NK-92 (cell line): ENCODE results near the gene NEDD4L.

ENCODE experiments used
- DNase-seq: peaks from one replicate; lab custom pipeline; 2025; ENCODE audit not compliant: unreplicated experiment; lab: John Stamatoyannopoulos, UW

NEDD4L gene

DNA sequence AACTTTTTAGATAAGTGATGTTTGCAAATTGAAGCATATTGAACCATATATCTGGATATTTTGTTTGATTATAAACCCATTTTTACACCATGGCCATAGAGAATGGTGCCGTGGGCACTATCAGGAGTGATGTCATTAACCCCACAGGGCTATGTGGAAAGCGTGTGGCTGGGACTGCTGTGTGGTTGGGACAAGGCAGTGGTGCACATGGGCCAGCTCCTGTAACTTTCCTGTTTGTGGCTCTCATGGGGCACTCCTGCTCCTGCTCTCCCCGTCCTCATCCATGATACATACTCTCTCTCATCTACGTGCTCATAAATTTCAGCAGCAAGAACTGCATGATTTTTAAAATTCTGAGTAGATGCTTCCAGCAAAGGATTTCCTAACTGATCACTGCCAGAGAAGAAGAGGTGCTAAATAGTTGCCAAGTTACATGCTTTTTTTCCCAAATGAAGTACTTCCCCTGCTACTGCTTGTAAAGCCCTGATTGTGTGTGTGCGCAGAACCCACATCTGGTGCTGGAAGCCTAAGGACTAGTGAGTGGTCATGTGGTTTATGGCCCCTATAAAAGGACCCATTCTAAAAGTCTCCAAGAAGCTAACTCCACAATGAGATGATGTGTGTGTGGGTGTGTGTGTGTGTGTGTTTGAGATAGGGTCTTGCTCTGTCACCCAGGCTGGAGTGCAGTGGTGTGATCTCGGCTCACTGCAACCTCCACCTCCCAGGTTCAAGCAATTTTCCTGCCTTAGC, 240.8 kb downstream of the NEDD4L start:
- DNase-seq, result no peak

GRCh38 chr18:58285449-58286130, 241.6 kb downstream of the NEDD4L start:
- no peak for DNase-seq

DNA sequence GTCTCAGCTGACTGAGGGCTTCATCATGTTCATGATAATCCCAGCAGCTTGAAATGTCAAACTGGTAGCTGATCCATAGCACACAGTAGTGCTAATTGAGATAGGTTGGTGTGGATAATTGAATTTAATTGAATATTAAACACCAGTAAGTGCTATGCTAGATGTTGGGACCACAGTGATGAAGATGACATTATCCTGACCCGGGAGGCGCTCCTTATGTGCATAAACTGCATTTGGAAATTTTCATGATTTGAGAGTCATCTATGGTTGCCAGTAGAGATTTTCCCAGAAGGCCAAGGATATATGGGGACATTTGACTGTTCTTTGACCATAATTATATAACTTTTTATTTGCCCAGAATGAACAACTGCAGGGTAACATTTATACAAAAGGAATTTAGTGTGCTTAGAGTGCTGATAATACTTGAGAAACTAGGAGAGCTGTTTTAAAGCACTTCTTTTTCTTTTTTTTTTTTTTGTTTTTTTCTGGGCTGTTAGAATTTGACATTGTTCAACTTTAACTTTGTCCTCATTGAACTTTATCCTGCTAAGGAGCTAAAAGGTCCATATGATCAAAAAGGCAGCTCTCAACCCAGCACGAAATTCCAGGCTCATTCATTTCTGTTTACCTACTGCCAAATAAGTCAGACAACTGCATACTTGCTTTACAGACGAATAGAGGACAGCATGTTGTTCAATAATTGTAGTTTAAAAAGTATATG, 242.8 kb downstream of the NEDD4L start:
- no peak for DNase-seq

- DNase-seq, result no peak
Measured at GRCh38 chr18:58287353-58288274, 243.6 kb downstream of the NEDD4L start.

GRCh38 chr18:58288921-58289797, 245.1 kb downstream of the NEDD4L start:
- DNase-seq, result no peak

GRCh38 chr18:58290116-58290695, 246.2 kb downstream of the NEDD4L start:
- DNase-seq, result no peak

GRCh38 chr18:58291131-58291530, 247.1 kb downstream of the NEDD4L start:
- no peak for DNase-seq

DNA sequence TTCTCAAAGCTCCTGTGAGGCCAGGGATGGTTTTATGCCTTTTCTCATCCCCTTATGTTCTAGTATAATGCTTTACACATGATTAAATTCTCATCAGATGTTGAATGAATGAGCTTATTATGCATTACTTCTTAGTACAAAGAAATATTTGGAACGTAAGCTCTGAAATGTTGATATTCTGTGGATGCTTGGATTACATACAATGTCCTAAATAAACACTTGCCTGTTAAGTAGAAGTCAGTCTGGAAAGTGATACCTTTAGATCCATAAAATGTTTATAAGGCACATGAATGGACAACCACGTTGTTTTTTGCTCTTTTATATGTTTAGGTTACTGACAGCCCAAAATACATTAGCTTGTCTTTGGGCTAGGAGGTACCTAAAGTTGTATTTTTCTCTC, 248.6 kb downstream of the NEDD4L start:
- no peak for DNase-seq

GRCh38 chr18:58297198-58297597, 253.2 kb downstream of the NEDD4L start:
- DNase-seq, result no peak

- no peak for DNase-seq
Measured at GRCh38 chr18:58298251-58299134, 254.5 kb downstream of the NEDD4L start.

GRCh38 chr18:58299135-58299473, 255.1 kb downstream of the NEDD4L start:
- DNase-seq, result no peak

DNA sequence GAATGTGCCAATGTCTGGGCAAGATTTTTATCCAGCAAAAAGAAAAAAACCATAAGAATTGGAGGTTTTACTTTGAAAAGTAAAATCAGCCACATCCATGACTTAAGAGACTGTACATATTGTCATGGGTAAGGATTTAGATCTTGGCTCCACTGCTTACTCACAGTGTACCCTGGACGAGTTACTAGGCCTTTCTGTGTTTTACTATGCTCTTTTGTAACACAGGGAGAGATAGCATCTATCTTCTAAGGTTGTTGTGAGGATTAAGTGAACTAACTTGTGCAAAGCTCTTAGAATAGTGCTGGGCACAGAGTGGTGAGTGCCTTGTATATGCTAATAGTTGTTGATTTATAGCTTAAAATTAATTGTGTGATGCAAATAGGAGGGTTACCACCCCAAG, 255.9 kb downstream of the NEDD4L start:
- DNase-seq, result no peak

DNA sequence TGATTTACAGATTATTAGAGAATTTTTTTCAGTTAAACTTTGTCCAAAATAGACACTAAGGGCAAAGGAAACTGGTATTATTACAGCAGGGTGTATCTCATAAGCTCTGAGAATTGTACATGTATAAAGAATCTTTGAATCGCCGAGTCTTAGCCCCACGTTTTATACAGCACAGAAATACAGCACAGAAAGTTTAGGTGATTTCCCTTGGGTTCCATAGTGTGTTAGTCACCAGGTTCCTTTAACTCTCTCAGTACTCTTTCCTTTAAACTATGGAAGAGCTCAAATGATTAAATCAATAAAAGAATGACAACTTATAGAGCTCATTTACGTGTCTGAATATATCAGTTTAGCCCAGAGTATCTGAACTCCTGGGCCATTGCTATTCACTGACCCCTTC, 256.8 kb downstream of the NEDD4L start:
- no peak for DNase-seq

- DNase-seq, result no peak
Measured at GRCh38 chr18:58302811-58303210, 258.8 kb downstream of the NEDD4L start.

- DNase-seq, result no peak
Measured at GRCh38 chr18:58303363-58303762, 259.3 kb downstream of the NEDD4L start.

GRCh38 chr18:58305792-58306191, 261.8 kb downstream of the NEDD4L start:
- DNase-seq, result no peak

GRCh38 chr18:58307441-58307840, 263.4 kb downstream of the NEDD4L start:
- no peak for DNase-seq

- no peak for DNase-seq
Measured at GRCh38 chr18:58308463-58308862, 264.4 kb downstream of the NEDD4L start.

- DNase-seq, result no peak
Measured at GRCh38 chr18:58309099-58309498, 265.1 kb downstream of the NEDD4L start.
